OCI-LY1 (cell line): ENCODE measurements around the gene TXNDC11.

Source experiments
- H2AFZ ChIP-seq: fragments of 200-600 bp; sonication (generic), shearing (Covaris generic); 2 replicates; pipeline ENCODE4 v1.6.0; 2014; ENCODE audit warnings: antibody characterized with exemption, mild to moderate bottlenecking, low read length
- H3F3A ChIP-seq: fragments of 200-600 bp; sonication (generic), shearing (Covaris generic); 2 replicates; pipeline ENCODE4 v1.6.0; 2014; ENCODE audit warnings: mild to moderate bottlenecking, antibody characterized with exemption, low read length, moderate library complexity; ENCODE audit not compliant: insufficient read depth
- H3K27ac ChIP-seq: fragments of 200-600 bp; sonication (generic); 2 replicates; pipeline ENCODE4 v1.5.1; 2014; ENCODE audit warnings: low read length, mixed run types, mild to moderate bottlenecking, low read depth; ENCODE audit not compliant: poor library complexity, severe bottlenecking
- H3K27me3 ChIP-seq: fragments of 200-600 bp; sonication (generic); 2 replicates; pipeline ENCODE4 v1.6.0; 2014; ENCODE audit warnings: antibody characterized with exemption, mild to moderate bottlenecking, low read length, moderate library complexity; ENCODE audit not compliant: insufficient read depth
- H3K36me3 ChIP-seq: fragments of 200-600 bp; sonication (generic); 2 replicates; pipeline ENCODE4 v1.6.1; 2014; ENCODE audit warnings: mild to moderate bottlenecking, antibody characterized with exemption, low read length, moderate library complexity, mixed read lengths; ENCODE audit not compliant: insufficient read depth
- H3K4me1 ChIP-seq: fragments of 200-600 bp; sonication (generic); 2 replicates; pipeline ENCODE4 v1.5.1; 2014; ENCODE audit warnings: mild to moderate bottlenecking, low read length, moderate library complexity; ENCODE audit not compliant: insufficient read depth, severe bottlenecking
- H3K4me2 ChIP-seq: fragments of 200-600 bp; sonication (generic), shearing (Covaris generic); 2 replicates; pipeline ENCODE4 v1.6.1; 2014; ENCODE audit warnings: low read length
- H3K4me3 ChIP-seq: fragments of 200-600 bp; sonication (generic); 2 replicates; pipeline ENCODE4 v1.5.1; 2014; ENCODE audit warnings: low read length, low read depth, mild to moderate bottlenecking, mixed read lengths; ENCODE audit not compliant: poor library complexity, severe bottlenecking
- H3K79me2 ChIP-seq: fragments of 200-600 bp; shearing (Covaris generic); 2 replicates; pipeline ENCODE4 v1.6.1; 2016; ENCODE audit warnings: mixed run types, low read length, mixed read lengths; ENCODE audit not compliant: insufficient read depth
- H3K9ac ChIP-seq: fragments of 200-600 bp; sonication (generic), shearing (Covaris generic); 2 replicates; pipeline ENCODE4 v1.6.1; 2014; ENCODE audit warnings: mild to moderate bottlenecking, low read length, mixed read lengths
- H3K9me2 ChIP-seq: fragments of 200-600 bp; sonication (generic), shearing (Covaris generic); 2 replicates; pipeline ENCODE4 v1.6.1; 2014; ENCODE audit warnings: low read depth, mild to moderate bottlenecking, low read length, mixed read lengths
- H3K9me3 ChIP-seq: fragments of 200-600 bp; shearing (Covaris generic); 2 replicates; pipeline ENCODE4 v1.6.1; 2014; ENCODE audit warnings: low read length, mixed read lengths
- H4K20me1 ChIP-seq: fragments of 200-600 bp; sonication (generic), shearing (Covaris generic); 2 replicates; pipeline ENCODE4 v1.6.0; 2016; ENCODE audit warnings: mild to moderate bottlenecking, low read length; ENCODE audit not compliant: insufficient read depth
- CTCF ChIP-seq: fragments of 200-600 bp; sonication (generic), shearing (Covaris generic); IDR thresholded peaks from 2 replicates; pipeline ENCODE4 v1.5.1; 2017; ENCODE audit warnings: mild to moderate bottlenecking, antibody characterized with exemption, low read length, moderate library complexity, mixed read lengths
- EZH2 ChIP-seq: fragments of 200-600 bp; sonication (generic), shearing (Covaris generic); IDR thresholded peaks from 2 replicates; pipeline ENCODE4 v1.8.0; 2017; ENCODE audit warnings: borderline replicate concordance, mixed run types, mild to moderate bottlenecking, antibody characterized with exemption, low read length, moderate library complexity, mixed read lengths

Gene TXNDC11

GRCh38 chr16:11712122-11712521 lies 30.5 kb downstream of the TXNDC11 start:
- no peak overlapping the region for H3K27ac ChIP-seq
- peaks cover 48% of the 10 kb centered on the region for H3K36me3 ChIP-seq
- H2AFZ ChIP-seq, result no peak overlapping the region
- no peaks in the 10 kb centered on the region for H3K9me3 ChIP-seq
- H3K4me2 ChIP-seq, result no peak overlapping the region
- H3F3A ChIP-seq, result no peaks in the 10 kb centered on the region
- no peak for TF ChIP-seq CTCF
- no peak for TF ChIP-seq EZH2
- H3K9ac ChIP-seq, result no peak overlapping the region
- H3K4me3 ChIP-seq, result no peak overlapping the region
- H3K27me3 ChIP-seq, result no peaks in the 10 kb centered on the region
- H3K4me1 ChIP-seq, result peaks cover 32% of the 10 kb centered on the region
- no peaks in the 10 kb centered on the region for H4K20me1 ChIP-seq
- H3K9me2 ChIP-seq, result no peaks in the 10 kb centered on the region
- no peaks in the 10 kb centered on the region; the same call in 1 of the 2 replicates for H3K79me2 ChIP-seq

GRCh38 chr16:11711662-11712061 lies 31.0 kb downstream of the TXNDC11 start:
- no peaks in the 10 kb centered on the region for H3F3A ChIP-seq
- H3K36me3 ChIP-seq, result peaks cover 49% of the 10 kb centered on the region
- peaks cover 32% of the 10 kb centered on the region for H3K4me1 ChIP-seq
- TF ChIP-seq EZH2 (no peak), CTCF (no peak)
- no peaks in the 10 kb centered on the region for H3K27me3 ChIP-seq
- H3K9me2 ChIP-seq, result no peaks in the 10 kb centered on the region
- no peaks in the 10 kb centered on the region; the same call in 1 of the 2 replicates for H3K79me2 ChIP-seq
- H3K4me3 ChIP-seq, result no peak overlapping the region
- H2AFZ ChIP-seq, result no peak overlapping the region
- H3K27ac ChIP-seq, result peak overlapping the region; percentile 23
- no peaks in the 10 kb centered on the region for H3K9me3 ChIP-seq
- H4K20me1 ChIP-seq, result no peaks in the 10 kb centered on the region
- H3K9ac ChIP-seq, result no peak overlapping the region
- no peak overlapping the region for H3K4me2 ChIP-seq

GRCh38 chr16:11708421-11708820 lies 34.2 kb downstream of the TXNDC11 start:
- H4K20me1 ChIP-seq, result no peaks in the 10 kb centered on the region
- H2AFZ ChIP-seq, result no peak overlapping the region
- H3K4me2 ChIP-seq, result no peak overlapping the region
- TF ChIP-seq CTCF (no peak), EZH2 (no peak)
- no peaks in the 10 kb centered on the region for H3K9me2 ChIP-seq
- H3K36me3 ChIP-seq, result peaks cover 49% of the 10 kb centered on the region
- no peak overlapping the region for H3K4me3 ChIP-seq
- no peaks in the 10 kb centered on the region for H3F3A ChIP-seq
- peaks cover 22% of the 10 kb centered on the region for H3K4me1 ChIP-seq
- H3K27me3 ChIP-seq, result no peaks in the 10 kb centered on the region
- no peaks in the 10 kb centered on the region for H3K79me2 ChIP-seq
- no peak overlapping the region for H3K27ac ChIP-seq
- H3K9ac ChIP-seq, result no peak overlapping the region
- H3K9me3 ChIP-seq, result no peaks in the 10 kb centered on the region
